ENCODE data around the gene UBE2F.

Gene UBE2F

GRCh38 chr2:237966565-237967462 lies at the start of gene UBE2F:
UBE2F (plus strand) TSS chr2:237967014; CDS start chr2:237973108, 6,094 bp downstream.
- H3K27ac Mint-ChIP-seq: peak within 1 kb of the TSS; percentile 85

GRCh38 chr2:237917696-237918374 lies 49.0 kb upstream of the UBE2F start:
- Mint-ChIP-seq H3K27me3 (peaks cover 2% of the 10 kb centered on the region), H3K4me3 (no peak overlapping the region), H3K27ac (no peak overlapping the region)

More at GRCh38 chr2:237966565-237967462, at the start of gene UBE2F:
- H3K4me1 Mint-ChIP-seq (ENCODE audit: low read depth): peaks cover 45% of the 10 kb centered on the region
- no peaks in the 10 kb centered on the region for H3K27me3 Mint-ChIP-seq
- H3K9me3 Mint-ChIP-seq: peaks cover 8% of the 10 kb centered on the region
- peak; percentile 99 for DNase-seq
- peaks cover 21% of the 10 kb centered on the region for H3K36me3 Mint-ChIP-seq (ENCODE audit: low read depth)
- peak within 1 kb of the TSS; percentile 89 for H3K4me3 Mint-ChIP-seq

GRCh38 chr2:237919593-237919992 lies 47.2 kb upstream of the UBE2F start:
- no peak for DNase-seq
- H3K4me1 Mint-ChIP-seq (ENCODE audit: low read depth): peaks cover 22% of the 10 kb centered on the region
- H3K9me3 Mint-ChIP-seq: no peaks in the 10 kb centered on the region
- H3K36me3 Mint-ChIP-seq (ENCODE audit: low read depth): no peaks in the 10 kb centered on the region
- H3K4me3 Mint-ChIP-seq: no peak overlapping the region
- H3K27me3 Mint-ChIP-seq: peaks cover 2% of the 10 kb centered on the region
- no peak overlapping the region for H3K27ac Mint-ChIP-seq

More at GRCh38 chr2:237917696-237918374, 49.0 kb upstream of the UBE2F start:
- Mint-ChIP-seq H3K9me3 (no peaks in the 10 kb centered on the region), H3K36me3 (ENCODE audit: low read depth) (no peaks in the 10 kb centered on the region), H3K4me1 (ENCODE audit: low read depth) (peaks cover 9% of the 10 kb centered on the region)
- no peak for DNase-seq

GRCh38 chr2:237920673-237921072 lies 46.1 kb upstream of the UBE2F start:
- peaks cover 24% of the 10 kb centered on the region for H3K4me1 Mint-ChIP-seq (ENCODE audit: low read depth)
- H3K36me3 Mint-ChIP-seq (ENCODE audit: low read depth): no peaks in the 10 kb centered on the region
- no peak overlapping the region for H3K4me3 Mint-ChIP-seq
- H3K9me3 Mint-ChIP-seq: no peaks in the 10 kb centered on the region
- peaks cover 2% of the 10 kb centered on the region for H3K27me3 Mint-ChIP-seq
- DNase-seq: no peak
- peak overlapping the region; percentile 2 for H3K27ac Mint-ChIP-seq

- H3K4me3 Mint-ChIP-seq: no peak overlapping the region
Measured at GRCh38 chr2:237921967-237922492, 44.8 kb upstream of the UBE2F start.

GRCh38 chr2:237922641-237923361 lies 44.0 kb upstream of the UBE2F start:
- DNase-seq: peak; percentile 44
- Mint-ChIP-seq H3K36me3 (ENCODE audit: low read depth) (no peaks in the 10 kb centered on the region), H3K4me3 (no peak overlapping the region)

More at GRCh38 chr2:237921967-237922492, 44.8 kb upstream of the UBE2F start:
- Mint-ChIP-seq H3K27ac (no peak overlapping the region), H3K4me1 (ENCODE audit: low read depth) (peaks cover 33% of the 10 kb centered on the region), H3K36me3 (ENCODE audit: low read depth) (no peaks in the 10 kb centered on the region), H3K27me3 (peaks cover 2% of the 10 kb centered on the region), H3K9me3 (no peaks in the 10 kb centered on the region)
- no peak for DNase-seq

GRCh38 chr2:237923481-237924163 lies 43.2 kb upstream of the UBE2F start:
- H3K9me3 Mint-ChIP-seq: peaks cover 4% of the 10 kb centered on the region
- H3K4me1 Mint-ChIP-seq (ENCODE audit: low read depth): peaks cover 37% of the 10 kb centered on the region
- H3K4me3 Mint-ChIP-seq: peak overlapping the region; percentile 58

More at GRCh38 chr2:237922641-237923361, 44.0 kb upstream of the UBE2F start:
- H3K9me3 Mint-ChIP-seq: peaks cover 2% of the 10 kb centered on the region
- peaks cover 37% of the 10 kb centered on the region for H3K4me1 Mint-ChIP-seq (ENCODE audit: low read depth)
- H3K27ac Mint-ChIP-seq: no peak overlapping the region
- H3K27me3 Mint-ChIP-seq: peaks cover 2% of the 10 kb centered on the region

GRCh38 chr2:237924164-237924534 lies 42.7 kb upstream of the UBE2F start:
- peaks cover 2% of the 10 kb centered on the region for H3K27me3 Mint-ChIP-seq
- no peak overlapping the region for H3K27ac Mint-ChIP-seq
- DNase-seq: no peak

More at GRCh38 chr2:237923481-237924163, 43.2 kb upstream of the UBE2F start:
- peaks cover 2% of the 10 kb centered on the region for H3K27me3 Mint-ChIP-seq
- peak; percentile 91 for DNase-seq
- H3K27ac Mint-ChIP-seq: peak overlapping the region; percentile 38
- no peaks in the 10 kb centered on the region for H3K36me3 Mint-ChIP-seq (ENCODE audit: low read depth)

GRCh38 chr2:237927135-237927534 lies 39.7 kb upstream of the UBE2F start:
- H3K27me3 Mint-ChIP-seq: no peaks in the 10 kb centered on the region
- H3K4me1 Mint-ChIP-seq (ENCODE audit: low read depth): peaks cover 36% of the 10 kb centered on the region
- H3K27ac Mint-ChIP-seq: no peak overlapping the region
- DNase-seq: no peak
- H3K36me3 Mint-ChIP-seq (ENCODE audit: low read depth): no peaks in the 10 kb centered on the region
- peaks cover 7% of the 10 kb centered on the region for H3K9me3 Mint-ChIP-seq
- H3K4me3 Mint-ChIP-seq: no peak overlapping the region

More at GRCh38 chr2:237924164-237924534, 42.7 kb upstream of the UBE2F start:
- Mint-ChIP-seq H3K9me3 (peaks cover 4% of the 10 kb centered on the region), H3K36me3 (ENCODE audit: low read depth) (no peaks in the 10 kb centered on the region), H3K4me3 (no peak overlapping the region), H3K4me1 (ENCODE audit: low read depth) (peaks cover 36% of the 10 kb centered on the region)

- Mint-ChIP-seq H3K27ac (no peak overlapping the region), H3K36me3 (ENCODE audit: low read depth) (no peaks in the 10 kb centered on the region), H3K4me1 (ENCODE audit: low read depth) (peaks cover 36% of the 10 kb centered on the region), H3K27me3 (no peaks in the 10 kb centered on the region), H3K4me3 (no peak overlapping the region), H3K9me3 (peaks cover 7% of the 10 kb centered on the region)
- DNase-seq: no peak
Measured at GRCh38 chr2:237927986-237928385, 38.8 kb upstream of the UBE2F start.

GRCh38 chr2:237929979-237930378 lies 36.8 kb upstream of the UBE2F start:
- H3K9me3 Mint-ChIP-seq: peaks cover 7% of the 10 kb centered on the region
- H3K36me3 Mint-ChIP-seq (ENCODE audit: low read depth): no peaks in the 10 kb centered on the region
- H3K4me3 Mint-ChIP-seq: no peak overlapping the region
- no peak overlapping the region for H3K27ac Mint-ChIP-seq
- no peaks in the 10 kb centered on the region for H3K27me3 Mint-ChIP-seq
- peaks cover 37% of the 10 kb centered on the region for H3K4me1 Mint-ChIP-seq (ENCODE audit: low read depth)
- no peak for DNase-seq

GRCh38 chr2:237931205-237931721 lies 35.6 kb upstream of the UBE2F start:
- H3K27ac Mint-ChIP-seq: no peak overlapping the region
- peaks cover 33% of the 10 kb centered on the region for H3K4me1 Mint-ChIP-seq (ENCODE audit: low read depth)
- no peaks in the 10 kb centered on the region for H3K27me3 Mint-ChIP-seq
- H3K36me3 Mint-ChIP-seq (ENCODE audit: low read depth): no peaks in the 10 kb centered on the region
- DNase-seq: no peak
- H3K9me3 Mint-ChIP-seq: peaks cover 7% of the 10 kb centered on the region
- no peak overlapping the region for H3K4me3 Mint-ChIP-seq

- Mint-ChIP-seq H3K36me3 (ENCODE audit: low read depth) (no peaks in the 10 kb centered on the region), H3K4me3 (no peak overlapping the region), H3K9me3 (peaks cover 6% of the 10 kb centered on the region), H3K27me3 (no peaks in the 10 kb centered on the region), H3K27ac (peak overlapping the region; percentile 66), H3K4me1 (ENCODE audit: low read depth) (peaks cover 27% of the 10 kb centered on the region)
- no peak for DNase-seq
Measured at GRCh38 chr2:237932731-237933131, 34.1 kb upstream of the UBE2F start.
